A673 (cell line): ENCODE measurements around the gene UBE2U. TPM values are rescaled to one million over a fixed set of nuclear protein-coding genes. Genes with fewer than 3 reads are reported as not detected.
A peak's percentile ranks its signal among the peaks of the same experiment; 100 is the strongest.

Experiments used
- BruUV-seq: library from RNA; stranded (reverse); fragments of 400-500 nt; replicated peaks from 2 replicates; lab custom pipeline; 2021; lab: Mats Ljungman, UMichigan
- CTCF ChIA-PET: fragments of 300-600 bp; sonication (Branson Sonifier 250); formaldehyde crosslinking; loops from one replicate; lab custom pipeline; 2022; ENCODE audit warnings: antibody characterized with exemption; lab: Charles Lee
- POLR2A ChIA-PET: fragments of 300-600 bp; sonication (Branson Sonifier 250); formaldehyde crosslinking; loops from one replicate; lab custom pipeline; 2022; ENCODE audit warnings: antibody characterized with exemption; ENCODE audit not compliant: low non-redundant PET; lab: Charles Lee
- DNase-seq: peaks from one replicate; pipeline ENCODE4 v3.0.0-alpha.2; 2015; ENCODE audit warnings: low spot score
- H3K27ac ChIP-seq: fragments of 200-600 bp; sonication (generic); 2 replicates; pipeline ENCODE4 v1.5.1; 2016; ENCODE audit warnings: mixed run types, low read depth, mild to moderate bottlenecking, mixed read lengths, antibody characterized with exemption, low read length; ENCODE audit not compliant: poor library complexity, severe bottlenecking
- H3K27me3 ChIP-seq: fragments of 200-600 bp; sonication (generic); replicated peaks from 2 replicates; pipeline ENCODE4 v1.6.1; 2017; ENCODE audit warnings: mixed run types, low read depth, mild to moderate bottlenecking, mixed read lengths, antibody characterized with exemption, low read length; ENCODE audit not compliant: insufficient read depth, poor library complexity
- H3K36me3 ChIP-seq: fragments of 200-600 bp; sonication (generic); 2 replicates; pipeline ENCODE4 v1.6.1; 2016; ENCODE audit warnings: mixed run types, mild to moderate bottlenecking, mixed read lengths, antibody characterized with exemption, low read length; ENCODE audit not compliant: insufficient read depth, poor library complexity, severe bottlenecking
- H3K4me1 ChIP-seq: fragments of 200-600 bp; sonication (generic); 2 replicates; pipeline ENCODE4 v1.6.1; 2017; ENCODE audit warnings: mixed run types, mild to moderate bottlenecking, mixed read lengths, antibody characterized with exemption, low read length; ENCODE audit not compliant: insufficient read depth, poor library complexity, severe bottlenecking
- H3K4me3 ChIP-seq: fragments of 200-600 bp; sonication (generic); 2 replicates; pipeline ENCODE4 v1.5.1; 2016; ENCODE audit warnings: low read depth, mixed run types, mild to moderate bottlenecking, mixed read lengths, low read length; ENCODE audit not compliant: poor library complexity, severe bottlenecking
- H3K9me3 ChIP-seq: fragments of 200-600 bp; sonication (generic); 2 replicates; pipeline ENCODE4 v1.6.1; 2016; ENCODE audit warnings: mixed run types, low read depth, mild to moderate bottlenecking, mixed read lengths, antibody characterized with exemption, low read length; ENCODE audit not compliant: poor library complexity, severe bottlenecking
- EZH2 ChIP-seq: fragments of 200-600 bp; sonication (generic); IDR thresholded peaks from 2 replicates; pipeline ENCODE4 v1.6.1; 2017; ENCODE audit warnings: borderline replicate concordance, low read depth, mild to moderate bottlenecking, mixed read lengths, antibody characterized with exemption, low read length; ENCODE audit not compliant: poor library complexity, severe bottlenecking
- intact Hi-C: fragments of 100-400 bp; cut with micrococcal nuclease; formaldehyde crosslinking; loops from one replicate; pipeline ENCODE4 v1.10.0; 2022; ENCODE audit not compliant: unreplicated experiment
- total RNA-seq: library from RNA; stranded (reverse); gene quantifications from 2 replicates; pipeline ENCODE4 v1.2.3, GENCODE V29; 2021
- TF ChIP-seq, protein P1 (sequence below): fragments of 300-800, 200-600 bp; sonication (generic); conservative IDR thresholded peaks from 2 replicates; pipeline ENCODE4 v1.5.1; 2017; ENCODE audit warnings: low read depth, mild to moderate bottlenecking, antibody characterized with exemption, low read length, moderate library complexity, mixed read lengths

The UBE2U gene
- total RNA-seq, 1 experiment from 2014 or later, result not detected

DNA sequence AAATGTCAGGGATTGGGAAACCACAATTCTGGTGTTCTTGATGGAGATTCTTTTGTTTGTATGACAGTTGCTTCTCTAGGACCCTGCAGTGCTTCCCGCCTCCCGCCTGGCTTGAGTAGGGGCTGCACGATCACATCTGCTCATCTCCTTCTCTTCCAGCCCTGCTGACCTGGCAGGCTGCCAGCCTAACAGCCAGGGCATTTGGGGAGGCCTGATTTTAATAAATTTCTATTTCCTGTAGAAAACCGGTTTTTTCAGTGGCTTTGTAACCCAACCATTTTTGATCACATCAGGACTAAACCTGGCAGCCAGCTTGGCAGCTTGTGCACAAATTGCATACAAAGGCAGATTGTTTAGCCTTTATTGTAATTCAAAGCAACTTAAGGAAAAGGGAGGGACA is 78.9 kb downstream of the UBE2U start:
- Histone ChIP-seq H3K27me3 (no peaks in the 10 kb centered on the region), H3K36me3 (no peaks in the 10 kb centered on the region), H3K27ac (peak overlapping the region; percentile 78), H3K4me3 (no peak overlapping the region), H3K9me3 (no peaks in the 10 kb centered on the region), H3K4me1 (peaks cover 43% of the 10 kb centered on the region)
- DNase-seq, result peak; percentile 98
- CTCF ChIA-PET, result interaction anchor here (0.9 kb wide), 1 partner anchor 372 kb away, joined by 3 read pairs; no protein-coding TSS in a partner anchor
- no TSS peak for BruUV-seq
- no peak for TF ChIP-seq EZH2
- TF ChIP-seq, protein P1, sequence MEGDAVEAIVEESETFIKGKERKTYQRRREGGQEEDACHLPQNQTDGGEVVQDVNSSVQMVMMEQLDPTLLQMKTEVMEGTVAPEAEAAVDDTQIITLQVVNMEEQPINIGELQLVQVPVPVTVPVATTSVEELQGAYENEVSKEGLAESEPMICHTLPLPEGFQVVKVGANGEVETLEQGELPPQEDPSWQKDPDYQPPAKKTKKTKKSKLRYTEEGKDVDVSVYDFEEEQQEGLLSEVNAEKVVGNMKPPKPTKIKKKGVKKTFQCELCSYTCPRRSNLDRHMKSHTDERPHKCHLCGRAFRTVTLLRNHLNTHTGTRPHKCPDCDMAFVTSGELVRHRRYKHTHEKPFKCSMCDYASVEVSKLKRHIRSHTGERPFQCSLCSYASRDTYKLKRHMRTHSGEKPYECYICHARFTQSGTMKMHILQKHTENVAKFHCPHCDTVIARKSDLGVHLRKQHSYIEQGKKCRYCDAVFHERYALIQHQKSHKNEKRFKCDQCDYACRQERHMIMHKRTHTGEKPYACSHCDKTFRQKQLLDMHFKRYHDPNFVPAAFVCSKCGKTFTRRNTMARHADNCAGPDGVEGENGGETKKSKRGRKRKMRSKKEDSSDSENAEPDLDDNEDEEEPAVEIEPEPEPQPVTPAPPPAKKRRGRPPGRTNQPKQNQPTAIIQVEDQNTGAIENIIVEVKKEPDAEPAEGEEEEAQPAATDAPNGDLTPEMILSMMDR, result no peak
- intact Hi-C loops, result loop anchor here (5.0 kb wide), 2 partner anchors 80 to 255 kb away; no protein-coding TSS in a partner anchor
- POLR2A ChIA-PET, result no interaction called here

- no peaks in the 10 kb centered on the region for H3K36me3 ChIP-seq
- no peaks in the 10 kb centered on the region for H3K9me3 ChIP-seq
- H3K27ac ChIP-seq, result no peak overlapping the region
- no peak for DNase-seq
- BruUV-seq, result no TSS peak
- H3K27me3 ChIP-seq, result no peaks in the 10 kb centered on the region
- POLR2A ChIA-PET, result no interaction called here
- TF ChIP-seq, protein P1, result no peak
- no peak for TF ChIP-seq EZH2
- intact Hi-C loops, result no loop called here
- no peak overlapping the region for H3K4me3 ChIP-seq
- CTCF ChIA-PET, result no interaction called here
- peaks cover 19% of the 10 kb centered on the region for H3K4me1 ChIP-seq
Measured at GRCh38 chr1:64287071-64287470, 83.6 kb downstream of the UBE2U start.

DNA sequence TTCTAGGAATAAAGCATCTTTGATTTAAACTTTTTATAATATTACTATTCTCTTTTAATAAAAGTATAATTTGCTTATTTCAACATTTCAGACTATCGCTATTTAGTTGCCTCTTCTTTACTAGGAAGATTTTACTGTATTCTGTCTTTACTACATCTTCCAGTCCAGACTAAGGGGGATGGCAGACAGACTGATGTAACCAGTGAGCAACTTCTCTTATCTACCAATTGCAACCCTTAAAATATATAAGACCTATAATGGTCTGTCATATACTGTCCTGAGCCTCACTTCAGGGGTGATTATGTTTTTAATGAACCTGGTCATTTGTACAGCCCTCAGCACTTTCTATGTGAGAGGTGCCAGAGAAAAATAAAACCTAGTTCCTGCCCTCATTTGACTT is 87.0 kb downstream of the UBE2U start:
- H3K4me3 ChIP-seq, result no peak overlapping the region
- TF ChIP-seq, protein P1, result no peak
- no peak for TF ChIP-seq EZH2
- BruUV-seq, result no TSS peak
- H3K27ac ChIP-seq, result no peak overlapping the region
- intact Hi-C loops, result no loop called here
- peaks cover 4% of the 10 kb centered on the region for H3K4me1 ChIP-seq
- no peak for DNase-seq
- POLR2A ChIA-PET, result no interaction called here
- H3K27me3 ChIP-seq, result no peaks in the 10 kb centered on the region
- CTCF ChIA-PET, result no interaction called here
- no peaks in the 10 kb centered on the region for H3K36me3 ChIP-seq
- peaks cover 8% of the 10 kb centered on the region for H3K9me3 ChIP-seq
